Ishikawa (cell line): ENCODE results near the gene GDPD3.

Source experiments
- CEBPB ChIP-seq: IDR thresholded peaks from 2 replicates; pipeline ENCODE4 v1.6.1; 2012
- CREB1 ChIP-seq: IDR thresholded peaks from 2 replicates; pipeline ENCODE4 v1.6.1; 2012; ENCODE audit warnings: low read depth
- EGR1 ChIP-seq: IDR thresholded peaks from 2 replicates; pipeline ENCODE4 v1.6.1; 2012
- EP300 ChIP-seq: IDR thresholded peaks from 2 replicates; pipeline ENCODE4 v1.6.1; 2012; ENCODE audit warnings: borderline replicate concordance
- RAD21 ChIP-seq: IDR thresholded peaks from 2 replicates; pipeline ENCODE4 v1.6.1; 2012; ENCODE audit warnings: low read depth
- TAF1 ChIP-seq: IDR thresholded peaks from 2 replicates; pipeline ENCODE4 v1.6.1; 2012; ENCODE audit warnings: low read depth, mild to moderate bottlenecking
- TCF12 ChIP-seq: IDR thresholded peaks from 2 replicates; pipeline ENCODE4 v1.6.1; 2012; ENCODE audit warnings: low read depth
- YY1 ChIP-seq: IDR thresholded peaks from 2 replicates; pipeline ENCODE4 v1.6.1; 2012; ENCODE audit warnings: low read depth
- TF ChIP-seq, protein P1 (sequence below): IDR thresholded peaks from 2 replicates; pipeline ENCODE4 v1.6.1; 2012; ENCODE audit warnings: low read depth, mild to moderate bottlenecking
- TF ChIP-seq, protein P2 (sequence below): IDR thresholded peaks from 2 replicates; pipeline ENCODE4 v1.6.1; 2012
- TF ChIP-seq, protein P3 (sequence below): IDR thresholded peaks from 2 replicates; pipeline ENCODE4 v1.6.1; 2012

DNA sequence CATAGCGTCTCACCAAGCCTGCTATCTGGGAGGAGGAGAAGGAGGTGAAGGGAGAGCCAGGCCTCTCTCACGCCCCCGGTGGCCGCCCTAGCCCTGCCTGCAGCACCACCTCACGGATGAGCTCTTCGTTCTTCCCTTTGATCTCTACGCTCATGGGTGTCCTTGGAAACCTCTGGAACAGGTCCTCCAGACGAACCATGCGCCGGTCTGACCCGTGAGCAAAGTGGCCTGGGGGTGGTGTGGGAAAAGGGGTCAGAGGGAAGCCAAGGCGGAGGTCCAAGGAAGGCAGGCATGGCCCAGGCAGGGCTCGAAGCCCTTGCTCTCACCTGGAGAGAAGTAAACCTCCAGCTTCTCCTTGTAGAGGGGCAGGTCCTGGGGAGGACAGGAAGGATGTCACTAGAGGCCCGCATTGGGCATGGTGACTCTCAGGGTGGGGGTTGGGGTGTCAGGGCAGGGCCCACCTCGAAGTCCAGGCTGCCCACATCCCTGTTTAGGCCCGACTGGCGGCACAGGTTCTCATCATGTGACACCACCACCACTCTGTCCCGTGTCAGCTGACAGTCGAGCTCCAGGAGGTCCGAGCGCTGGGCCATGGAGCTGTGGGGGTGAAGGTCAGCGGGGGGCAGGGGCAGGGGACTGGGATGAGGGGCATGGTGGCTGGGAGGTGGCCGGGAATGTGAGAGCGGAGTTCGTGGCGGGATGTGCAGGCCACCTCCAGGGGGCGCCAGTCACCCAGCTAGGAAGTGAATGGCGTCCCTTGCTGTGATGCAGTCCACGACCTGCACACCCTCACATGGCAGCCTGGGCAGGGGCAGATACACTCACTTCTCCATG is 923 bp downstream of the GDPD3 start:
- TF ChIP-seq, protein P1, sequence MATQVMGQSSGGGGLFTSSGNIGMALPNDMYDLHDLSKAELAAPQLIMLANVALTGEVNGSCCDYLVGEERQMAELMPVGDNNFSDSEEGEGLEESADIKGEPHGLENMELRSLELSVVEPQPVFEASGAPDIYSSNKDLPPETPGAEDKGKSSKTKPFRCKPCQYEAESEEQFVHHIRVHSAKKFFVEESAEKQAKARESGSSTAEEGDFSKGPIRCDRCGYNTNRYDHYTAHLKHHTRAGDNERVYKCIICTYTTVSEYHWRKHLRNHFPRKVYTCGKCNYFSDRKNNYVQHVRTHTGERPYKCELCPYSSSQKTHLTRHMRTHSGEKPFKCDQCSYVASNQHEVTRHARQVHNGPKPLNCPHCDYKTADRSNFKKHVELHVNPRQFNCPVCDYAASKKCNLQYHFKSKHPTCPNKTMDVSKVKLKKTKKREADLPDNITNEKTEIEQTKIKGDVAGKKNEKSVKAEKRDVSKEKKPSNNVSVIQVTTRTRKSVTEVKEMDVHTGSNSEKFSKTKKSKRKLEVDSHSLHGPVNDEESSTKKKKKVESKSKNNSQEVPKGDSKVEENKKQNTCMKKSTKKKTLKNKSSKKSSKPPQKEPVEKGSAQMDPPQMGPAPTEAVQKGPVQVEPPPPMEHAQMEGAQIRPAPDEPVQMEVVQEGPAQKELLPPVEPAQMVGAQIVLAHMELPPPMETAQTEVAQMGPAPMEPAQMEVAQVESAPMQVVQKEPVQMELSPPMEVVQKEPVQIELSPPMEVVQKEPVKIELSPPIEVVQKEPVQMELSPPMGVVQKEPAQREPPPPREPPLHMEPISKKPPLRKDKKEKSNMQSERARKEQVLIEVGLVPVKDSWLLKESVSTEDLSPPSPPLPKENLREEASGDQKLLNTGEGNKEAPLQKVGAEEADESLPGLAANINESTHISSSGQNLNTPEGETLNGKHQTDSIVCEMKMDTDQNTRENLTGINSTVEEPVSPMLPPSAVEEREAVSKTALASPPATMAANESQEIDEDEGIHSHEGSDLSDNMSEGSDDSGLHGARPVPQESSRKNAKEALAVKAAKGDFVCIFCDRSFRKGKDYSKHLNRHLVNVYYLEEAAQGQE, result no peak
- TF ChIP-seq EP300, result no peak
- TF ChIP-seq, protein P2, sequence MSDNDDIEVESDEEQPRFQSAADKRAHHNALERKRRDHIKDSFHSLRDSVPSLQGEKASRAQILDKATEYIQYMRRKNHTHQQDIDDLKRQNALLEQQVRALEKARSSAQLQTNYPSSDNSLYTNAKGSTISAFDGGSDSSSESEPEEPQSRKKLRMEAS, result no peak
- TF ChIP-seq TAF1, result no peak
- 0 out of 2 replicates have a peak, but pooled peaks have one; percentile 12 for TF ChIP-seq YY1
- TF ChIP-seq, protein P3, sequence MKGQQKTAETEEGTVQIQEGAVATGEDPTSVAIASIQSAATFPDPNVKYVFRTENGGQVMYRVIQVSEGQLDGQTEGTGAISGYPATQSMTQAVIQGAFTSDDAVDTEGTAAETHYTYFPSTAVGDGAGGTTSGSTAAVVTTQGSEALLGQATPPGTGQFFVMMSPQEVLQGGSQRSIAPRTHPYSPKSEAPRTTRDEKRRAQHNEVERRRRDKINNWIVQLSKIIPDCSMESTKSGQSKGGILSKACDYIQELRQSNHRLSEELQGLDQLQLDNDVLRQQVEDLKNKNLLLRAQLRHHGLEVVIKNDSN, result peak; percentile 43
- no peak for TF ChIP-seq EGR1
- TF ChIP-seq CEBPB, result no peak
- peak; percentile 76 for TF ChIP-seq RAD21
- no peak for TF ChIP-seq TCF12
- no peak for TF ChIP-seq CREB1
